OCI-LY7 (cell line): ENCODE data around the gene ACACB. TPM values are rescaled to one million over a fixed set of nuclear protein-coding genes. Genes with fewer than 3 reads are reported as not detected.

Experiments
- BruUV-seq: library from RNA; stranded (reverse); fragments of 400-500 nt; replicated peaks from 2 replicates; lab custom pipeline; 2021; lab: Mats Ljungman, UMichigan
- CTCF ChIA-PET: fragments of 300-600 bp; sonication (Branson Sonifier 250); formaldehyde crosslinking; loops from one replicate; lab custom pipeline; 2022; ENCODE audit warnings: antibody characterized with exemption; ENCODE audit not compliant: unreplicated experiment; lab: Charles Lee
- POLR2A ChIA-PET: fragments of 300-600 bp; sonication (Branson Sonifier 250); formaldehyde crosslinking; loops from one replicate; lab custom pipeline; 2022; ENCODE audit warnings: antibody characterized with exemption; lab: Charles Lee
- DNase-seq: peaks from one replicate; pipeline ENCODE4 v3.0.0-alpha.2; 2015; ENCODE audit warnings: low spot score
- H2AFZ ChIP-seq: fragments of 200-600 bp; sonication (generic), shearing (Covaris generic); 2 replicates; pipeline ENCODE4 v1.6.1; 2014; ENCODE audit warnings: mild to moderate bottlenecking, antibody characterized with exemption, low read length, moderate library complexity
- H3K27ac ChIP-seq: fragments of 200-600 bp; sonication (generic); 2 replicates; pipeline ENCODE4 v1.5.1; 2014; ENCODE audit warnings: mixed run types, low read depth, mild to moderate bottlenecking, moderate library complexity, low read length, inconsistent platforms; ENCODE audit not compliant: poor library complexity, severe bottlenecking
- H3K36me3 ChIP-seq: fragments of 200-600 bp; sonication (generic); 2 replicates; pipeline ENCODE4 v1.6.1; 2014; ENCODE audit warnings: mild to moderate bottlenecking, antibody characterized with exemption, low read length, moderate library complexity, mixed read lengths; ENCODE audit not compliant: insufficient read depth
- H3K4me1 ChIP-seq: fragments of 200-600 bp; sonication (generic); 2 replicates; pipeline ENCODE4 v1.5.1; 2014; ENCODE audit warnings: mild to moderate bottlenecking, low read length; ENCODE audit not compliant: insufficient read depth, poor library complexity, severe bottlenecking
- H3K4me2 ChIP-seq: fragments of 200-600 bp; sonication (generic); 2 replicates; pipeline ENCODE4 v1.6.1; 2014; ENCODE audit warnings: mild to moderate bottlenecking, low read length
- H3K4me3 ChIP-seq: fragments of 200-600 bp; sonication (generic); 2 replicates; pipeline ENCODE4 v1.5.1; 2014; ENCODE audit warnings: mild to moderate bottlenecking, low read depth, low read length; ENCODE audit not compliant: poor library complexity, severe bottlenecking
- H3K79me2 ChIP-seq: fragments of 200-600 bp; sonication (generic); 2 replicates; pipeline ENCODE4 v1.6.1; 2016; ENCODE audit warnings: low read depth, mild to moderate bottlenecking, low read length, moderate library complexity, mixed read lengths; ENCODE audit not compliant: insufficient read depth
- H3K9me2 ChIP-seq: fragments of 200-600 bp; sonication (generic); 2 replicates; pipeline ENCODE4 v1.6.1; 2016; ENCODE audit warnings: mild to moderate bottlenecking, low read length, mixed read lengths; ENCODE audit not compliant: insufficient read depth
- H3K9me3 ChIP-seq: fragments of 200-600 bp; sonication (generic); 2 replicates; pipeline ENCODE4 v1.6.1; 2014; ENCODE audit warnings: mild to moderate bottlenecking, mixed run types, low read length, mixed read lengths
- H4K20me1 ChIP-seq: fragments of 200-600 bp; sonication (generic); 2 replicates; pipeline ENCODE4 v1.6.1; 2014; ENCODE audit warnings: mild to moderate bottlenecking, antibody characterized with exemption, low read length, moderate library complexity, mixed read lengths; ENCODE audit not compliant: insufficient read depth
- CTCF ChIP-seq: fragments of 200-600 bp; sonication (generic); conservative IDR thresholded peaks from 2 replicates; pipeline ENCODE4 v1.5.1; 2014; ENCODE audit warnings: mild to moderate bottlenecking, antibody characterized with exemption, low read length, moderate library complexity, mixed read lengths
- EZH2phosphoT487 ChIP-seq: fragments of 200-600 bp; sonication (generic); IDR thresholded peaks from 2 replicates; pipeline ENCODE4 v1.6.1; 2018; ENCODE audit warnings: low read depth, borderline replicate concordance, mild to moderate bottlenecking, mixed run types, antibody characterized with exemption, low read length, moderate library complexity, mixed read lengths
- intact Hi-C: fragments of 100-400 bp; cut with micrococcal nuclease; formaldehyde crosslinking; loops from one replicate; pipeline ENCODE4 v1.10.0; 2022; ENCODE audit not compliant: unreplicated experiment
- total RNA-seq, 2 experiments: library from RNA; depleted of rRNA in 1 of 2; stranded (reverse); fragments of >200 nt in 1 of 2; shearing (Covaris generic) in 1 of 2; gene quantifications; 2 replicates each; pipeline ENCODE4 v1.2.3, GENCODE V29; 2014 to 2022

The ACACB gene
- total RNA-seq, 2 experiments from 2014 or later, result 19.7 to 45.1 TPM

- no peak for TF ChIP-seq EZH2phosphoT487
- TF ChIP-seq CTCF, result no peak
- BruUV-seq, result no TSS peak
- ChIA-PET POLR2A (no interaction called here), CTCF (no interaction called here)
- Histone ChIP-seq H2AFZ (no peak overlapping the region), H3K4me3 (no peak overlapping the region), H3K36me3 (no peaks in the 10 kb centered on the region), H3K9me2 (no peaks in the 10 kb centered on the region), H3K4me2 (no peak overlapping the region), H3K4me1 (no peaks in the 10 kb centered on the region), H3K79me2 (no peaks in the 10 kb centered on the region), H3K27ac (no peak overlapping the region), H4K20me1 (no peaks in the 10 kb centered on the region), H3K9me3 (no peaks in the 10 kb centered on the region)
- intact Hi-C loops, result no loop called here
- DNase-seq, result no peak
These were observed 170.8 kb downstream of the ACACB start for GRCh38 chr12:109287181-109287580.

- Histone ChIP-seq H4K20me1 (no peaks in the 10 kb centered on the region), H3K4me3 (no peak overlapping the region), H3K4me2 (no peak overlapping the region), H3K27ac (no peak overlapping the region), H3K36me3 (no peaks in the 10 kb centered on the region), H2AFZ (no peak overlapping the region), H3K9me3 (no peaks in the 10 kb centered on the region), H3K79me2 (no peaks in the 10 kb centered on the region), H3K9me2 (no peaks in the 10 kb centered on the region), H3K4me1 (no peaks in the 10 kb centered on the region)
- POLR2A ChIA-PET, result interaction anchor here (0.6 kb wide), 1 partner anchor 50 kb away, joined by 3 read pairs; no protein-coding TSS in a partner anchor
- no peak for DNase-seq
- no TSS peak for BruUV-seq
- intact Hi-C loops, result no loop called here
- CTCF ChIA-PET, result no interaction called here
- TF ChIP-seq EZH2phosphoT487 (no peak), CTCF (no peak)
These were observed 171.6 kb downstream of the ACACB start for GRCh38 chr12:109287811-109288469.

- Histone ChIP-seq H3K79me2 (no peaks in the 10 kb centered on the region), H4K20me1 (no peaks in the 10 kb centered on the region), H3K36me3 (no peaks in the 10 kb centered on the region), H3K9me3 (no peaks in the 10 kb centered on the region), H2AFZ (no peak overlapping the region), H3K4me1 (no peaks in the 10 kb centered on the region), H3K4me3 (no peak overlapping the region), H3K4me2 (no peak overlapping the region), H3K27ac (no peak overlapping the region), H3K9me2 (no peaks in the 10 kb centered on the region)
- intact Hi-C loops, result no loop called here
- ChIA-PET POLR2A (interaction anchor here (0.6 kb wide), 1 partner anchor 49 kb away, joined by 3 read pairs; no protein-coding TSS in a partner anchor), CTCF (no interaction called here)
- DNase-seq, result peak; percentile 31
- no peak for TF ChIP-seq EZH2phosphoT487
- no peak for TF ChIP-seq CTCF
- no TSS peak for BruUV-seq
These were observed 172.2 kb downstream of the ACACB start for GRCh38 chr12:109288571-109288970.
